Pulmonary artery endothelial cell (primary cell): ENCODE data around the gene FBXL2. TPM values are rescaled to one million over a fixed set of nuclear protein-coding genes. Genes with fewer than 3 reads are reported as not detected.
A peak's percentile ranks its signal among the peaks of the same experiment; 100 is the strongest.
"Not testable (repeated sequence)": the region's sequence is repeated elsewhere in the genome, so short reads cannot be mapped to it uniquely, and the experiment has no call there.

ENCODE experiments used
- DNase-seq: peaks from one replicate; pipeline ENCODE4 v3.0.0-alpha.2; 2011; ENCODE audit warnings: low read depth, low spot score
- total RNA-seq: library from RNA; depleted of rRNA; stranded (reverse); fragments of >200 nt; gene quantifications from 2 replicates; pipeline ENCODE4 v1.2.3, GENCODE V29; 2014

FBXL2 gene
- total RNA-seq, 1 donor from 2014 or later = 14.5 TPM

- no peak for DNase-seq
Measured at GRCh38 chr3:33385423-33385822, 108.2 kb downstream of the FBXL2 start.

GRCh38 chr3:33386631-33387030, 109.4 kb downstream of the FBXL2 start:
- DNase-seq = no peak

GRCh38 chr3:33388374-33389100, 111.3 kb downstream of the FBXL2 start:
- DNase-seq = peak; percentile 4

- no peak for DNase-seq
Measured at GRCh38 chr3:33389908-33390307, 112.7 kb downstream of the FBXL2 start.

- DNase-seq = no peak
Measured at GRCh38 chr3:33391255-33391995, 114.2 kb downstream of the FBXL2 start.

GRCh38 chr3:33392144-33392543, 114.9 kb downstream of the FBXL2 start:
- no peak for DNase-seq

GRCh38 chr3:33392703-33393125, 115.5 kb downstream of the FBXL2 start:
- peak; percentile 61 for DNase-seq

- DNase-seq = no peak
Measured at GRCh38 chr3:33394403-33395054, 117.3 kb downstream of the FBXL2 start.

- no peak for DNase-seq
Measured at GRCh38 chr3:33395900-33396299, 118.7 kb downstream of the FBXL2 start.

- no peak for DNase-seq
Measured at GRCh38 chr3:33398410-33398809, 121.2 kb downstream of the FBXL2 start.

- no peak for DNase-seq
Measured at GRCh38 chr3:33401781-33402180, 124.5 kb downstream of the FBXL2 start.

GRCh38 chr3:33402936-33403335, 125.7 kb downstream of the FBXL2 start:
- no peak for DNase-seq

- DNase-seq = no peak
Measured at GRCh38 chr3:33403756-33404155, 126.5 kb downstream of the FBXL2 start.

GRCh38 chr3:33410816-33411215, 133.6 kb downstream of the FBXL2 start:
- DNase-seq = not testable (repeated sequence)

- no peak for DNase-seq
Measured at GRCh38 chr3:33417066-33417673, 139.9 kb downstream of the FBXL2 start.

- DNase-seq = no peak
Measured at GRCh38 chr3:33419948-33420347, 142.7 kb downstream of the FBXL2 start.

GRCh38 chr3:33420966-33421365, 143.7 kb downstream of the FBXL2 start:
- no peak for DNase-seq

GRCh38 chr3:33424606-33425452, 147.6 kb downstream of the FBXL2 start:
- no peak for DNase-seq

GRCh38 chr3:33425453-33425852, 148.2 kb downstream of the FBXL2 start:
- no peak for DNase-seq

GRCh38 chr3:33426068-33426467, 148.8 kb downstream of the FBXL2 start:
- DNase-seq = no peak
